Measurements from ENCODE around the gene ADIPOR1. TPM values are rescaled to one million over a fixed set of nuclear protein-coding genes. Genes with fewer than 3 reads are reported as not detected.

ADIPOR1 gene
- total RNA-seq, 4 donors from 2014 or later: 33.8 to 80.8 (median 66.9) TPM

DNA sequence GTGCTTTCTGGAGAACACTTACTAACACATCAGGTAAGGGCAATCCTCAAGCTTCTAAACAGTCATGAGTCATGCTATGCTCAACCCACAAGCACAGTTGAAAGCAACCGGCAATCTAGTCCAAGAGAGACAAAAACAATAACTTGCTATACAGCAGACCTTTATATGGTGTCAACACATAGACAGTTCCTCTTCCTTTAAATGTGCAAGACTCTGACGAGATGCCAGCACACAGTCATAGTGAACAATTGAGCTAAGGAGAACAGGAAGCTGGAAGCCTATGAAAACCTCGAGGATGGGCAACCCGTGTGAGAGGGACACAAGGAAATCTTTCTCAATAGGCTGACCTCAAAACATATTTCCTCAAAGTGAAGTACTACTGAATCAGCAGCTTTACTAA is 5.3 kb downstream of the ADIPOR1 start:
- TF ChIP-seq CTCF (IDR thresholded peaks at IDR 0.05) (no peak), POLR2A (IDR thresholded peaks at IDR 0.05) (no peak)

GRCh38 chr1:202952099-202952498 is 6.0 kb downstream of the ADIPOR1 start:
- Histone ChIP-seq H3K36me3 (peaks cover 0 to 38% (median 0%) of the 10 kb centered on the region in 3 donors), H3K4me3 (no peak overlapping the region), H3K27ac (no peak overlapping the region), H3K9me3 (no peaks in the 10 kb centered on the region), H3K4me1 (peaks cover 5 to 15% (median 8%) of the 10 kb centered on the region in 4 donors), H3K27me3 (no peaks in the 10 kb centered on the region)
- TF ChIP-seq CTCF (IDR thresholded peaks at IDR 0.05) (no peak), POLR2A (IDR thresholded peaks at IDR 0.05) (no peak)
- DNase-seq: no peak

More for the DNA sequence above, 5.3 kb downstream of the ADIPOR1 start:
- DNase-seq: peak in 1 of 3 donors; percentile 57
- Histone ChIP-seq H3K27me3 (no peaks in the 10 kb centered on the region), H3K27ac (no peak overlapping the region), H3K9me3 (no peaks in the 10 kb centered on the region), H3K4me1 (peaks cover 6 to 19% (median 11%) of the 10 kb centered on the region in 4 donors), H3K4me3 (no peak overlapping the region), H3K36me3 (peaks cover 0 to 31% (median 0%) of the 10 kb centered on the region in 3 donors)

GRCh38 chr1:202951437-202951836 is 6.7 kb downstream of the ADIPOR1 start:
- TF ChIP-seq CTCF (IDR thresholded peaks at IDR 0.05) (no peak), POLR2A (IDR thresholded peaks at IDR 0.05) (no peak)

DNA sequence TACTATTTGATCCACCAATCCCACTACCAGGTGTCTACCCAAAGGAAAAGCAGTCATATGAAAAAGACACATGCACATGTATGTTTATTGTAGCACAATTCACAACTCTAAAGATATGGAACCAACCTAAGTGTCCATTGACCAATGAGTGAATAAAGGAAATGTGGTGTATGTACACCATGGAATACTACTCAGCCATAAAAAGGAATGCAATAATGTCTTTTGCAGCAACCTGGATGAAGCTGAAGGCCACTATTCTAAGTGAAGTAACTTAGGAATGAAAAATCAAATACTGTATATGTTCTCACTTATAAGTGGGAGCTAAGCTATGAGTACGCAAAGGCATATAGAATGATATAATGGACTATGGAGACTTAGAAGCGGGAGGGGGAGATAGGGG is 12.6 kb downstream of the ADIPOR1 start:
- Histone ChIP-seq H3K9me3 (no peaks in the 10 kb centered on the region), H3K27me3 (no peaks in the 10 kb centered on the region), H3K27ac (no peak overlapping the region), H3K4me3 (no peak overlapping the region), H3K36me3 (peaks cover 0 to 99% (median 0%) of the 10 kb centered on the region in 3 donors), H3K4me1 (no peaks in the 10 kb centered on the region)
- DNase-seq: no peak
- TF ChIP-seq POLR2A (IDR thresholded peaks at IDR 0.05) (no peak), CTCF (IDR thresholded peaks at IDR 0.05) (no peak)

More at GRCh38 chr1:202951437-202951836, 6.7 kb downstream of the ADIPOR1 start:
- Histone ChIP-seq H3K4me3 (no peak overlapping the region), H3K27me3 (no peaks in the 10 kb centered on the region), H3K9me3 (no peaks in the 10 kb centered on the region), H3K4me1 (peaks cover 0 to 9% (median 6%) of the 10 kb centered on the region in 4 donors), H3K36me3 (peaks cover 0 to 44% (median 0%) of the 10 kb centered on the region in 3 donors), H3K27ac (no peak overlapping the region)
- DNase-seq: no peak

GRCh38 chr1:202944438-202944921 is 13.6 kb downstream of the ADIPOR1 start:
- Histone ChIP-seq H3K27me3 (no peaks in the 10 kb centered on the region), H3K4me1 (no peaks in the 10 kb centered on the region), H3K27ac (no peak overlapping the region), H3K36me3 (peaks cover 0 to 97% (median 0%) of the 10 kb centered on the region in 3 donors), H3K4me3 (no peak overlapping the region), H3K9me3 (no peaks in the 10 kb centered on the region)
- TF ChIP-seq CTCF (IDR thresholded peaks at IDR 0.05) (no peak), POLR2A (IDR thresholded peaks at IDR 0.05) (no peak)
- DNase-seq: no peak

Measured in Peyer's patch (tissue), 4 donors.